Effector CD4-positive, alpha-beta T cell (primary cell): ENCODE results near the gene ARHGAP10.

ENCODE experiments used
- DNase-seq: peaks from one replicate; pipeline ENCODE4 v3.0.0-alpha.2; 2020

Gene ARHGAP10

GRCh38 chr4:147733716-147734344, 1.9 kb downstream of the ARHGAP10 start:
- no peak for DNase-seq

- no peak for DNase-seq
These were observed 2.6 kb downstream of the ARHGAP10 start for GRCh38 chr4:147734496-147734895.

- no peak for DNase-seq
These were observed 3.8 kb downstream of the ARHGAP10 start for GRCh38 chr4:147735413-147736301.

- DNase-seq: no peak
These were observed 4.6 kb downstream of the ARHGAP10 start for GRCh38 chr4:147736458-147736857.

- no peak for DNase-seq
These were observed 5.7 kb downstream of the ARHGAP10 start for GRCh38 chr4:147737623-147738022.

GRCh38 chr4:147739239-147739823, 7.4 kb downstream of the ARHGAP10 start:
- no peak for DNase-seq

GRCh38 chr4:147740176-147740575, 8.3 kb downstream of the ARHGAP10 start:
- DNase-seq: no peak

GRCh38 chr4:147741190-147741788, 9.4 kb downstream of the ARHGAP10 start:
- no peak for DNase-seq

GRCh38 chr4:147747787-147748454, 16.0 kb downstream of the ARHGAP10 start:
- no peak for DNase-seq

- no peak for DNase-seq
These were observed 18.0 kb downstream of the ARHGAP10 start for GRCh38 chr4:147749811-147750321.

- no peak for DNase-seq
These were observed 21.2 kb downstream of the ARHGAP10 start for GRCh38 chr4:147753047-147753446.

GRCh38 chr4:147754037-147754445, 22.2 kb downstream of the ARHGAP10 start:
- no peak for DNase-seq

GRCh38 chr4:147755561-147756295, 23.8 kb downstream of the ARHGAP10 start:
- DNase-seq: no peak

- DNase-seq: no peak
These were observed 24.5 kb downstream of the ARHGAP10 start for GRCh38 chr4:147756417-147756816.

- no peak for DNase-seq
These were observed 28.3 kb downstream of the ARHGAP10 start for GRCh38 chr4:147760176-147760575.

- no peak for DNase-seq
These were observed 28.8 kb downstream of the ARHGAP10 start for GRCh38 chr4:147760695-147761094.

- no peak for DNase-seq
These were observed 29.5 kb downstream of the ARHGAP10 start for GRCh38 chr4:147761218-147761883.

- DNase-seq: no peak
These were observed 32.4 kb downstream of the ARHGAP10 start for GRCh38 chr4:147764337-147764736.

- no peak for DNase-seq
These were observed 33.2 kb downstream of the ARHGAP10 start for GRCh38 chr4:147765121-147765529.

- no peak for DNase-seq
These were observed 36.2 kb downstream of the ARHGAP10 start for GRCh38 chr4:147768113-147768512.

GRCh38 chr4:147769386-147769785, 37.5 kb downstream of the ARHGAP10 start:
- no peak for DNase-seq
